Endothelial cell of umbilical vein (primary cell): ENCODE data around the gene TSPAN14. TPM values are rescaled to one million over a fixed set of nuclear protein-coding genes. Genes with fewer than 3 reads are reported as not detected.
"Not testable (repeated sequence)": the region's sequence is repeated elsewhere in the genome, so short reads cannot be mapped to it uniquely, and the experiment has no call there.

Experiments used
- BruUV-seq: library from RNA; stranded (reverse); fragments of 400-500 nt; replicated peaks from 2 replicates; lab custom pipeline; 2021; lab: Mats Ljungman, UMichigan
- CTCF ChIA-PET: fragments of 300-600, 350-600 bp; sonication (Branson Sonifier 250); formaldehyde crosslinking; loops from one replicate; lab custom pipeline; 2021; ENCODE audit warnings: antibody characterized with exemption, inconsistent platforms; lab: Charles Lee
- POLR2A ChIA-PET: fragments of 300-600, 350-600 bp; sonication (Branson Sonifier 250); formaldehyde crosslinking; loops from one replicate; lab custom pipeline; 2021; ENCODE audit warnings: antibody characterized with exemption, inconsistent platforms; lab: Charles Lee
- DNase-seq: peaks from one replicate; pipeline ENCODE4 v3.0.0-alpha.2; 2011; ENCODE audit warnings: low read depth, low spot score
- FAIRE-seq: peaks from 2 replicates; lab custom pipeline; 2011; peaks lifted over from hg19 to GRCh38; lab: Jason Lieb, UNC
- H2AFZ ChIP-seq: 2 replicates; pipeline ENCODE4 v1.6.0; 2012; ENCODE audit warnings: low read depth, low read length, control low read depth, inconsistent platforms
- H3K27ac ChIP-seq: 2 replicates; pipeline ENCODE4 v1.5.1; 2011; ENCODE audit warnings: low read depth, mild to moderate bottlenecking, control low read depth, low read length, moderate library complexity; ENCODE audit not compliant: insufficient read depth
- H3K27me3 ChIP-seq, 2 experiments: 2 replicates each; pipeline versions ENCODE4 v1.6.0 to v1.6.1; 2011; ENCODE audit warnings: low read length in 2 of 2, mixed read lengths in 1 of 2; ENCODE audit not compliant: control insufficient read depth in 2 of 2, insufficient read depth in 2 of 2
- H3K36me3 ChIP-seq, 2 experiments: 2 replicates in 1 of 2; 3 replicates in 1 of 2; pipeline ENCODE4 v1.5.1; 2011; ENCODE audit warnings: low read length in 2 of 2, mild to moderate bottlenecking in 1 of 2, moderate library complexity in 1 of 2; ENCODE audit not compliant: control insufficient read depth in 2 of 2, insufficient read depth in 2 of 2; ENCODE audit errors: extremely low read depth in 1 of 2
- H3K4me1 ChIP-seq: 3 replicates; pipeline ENCODE4 v1.5.1; 2011; ENCODE audit warnings: mild to moderate bottlenecking, low read length; ENCODE audit not compliant: control insufficient read depth, insufficient read depth; ENCODE audit errors: extremely low read depth
- H3K4me2 ChIP-seq: 2 replicates; pipeline ENCODE4 v1.6.1; 2011; ENCODE audit warnings: low read length, control low read depth, mixed read lengths; ENCODE audit not compliant: insufficient read depth
- H3K4me3 ChIP-seq, 3 experiments: fragments of 200-600 bp in 1 of 3; sonication (generic), shearing (Covaris generic) in 1 of 3; replicated peaks in 1 of 3; 2 replicates each; pipeline ENCODE4 v1.5.1; 2011 to 2016; ENCODE audit warnings: control low read depth in 3 of 3, low read length in 3 of 3, mild to moderate bottlenecking in 2 of 3, inconsistent platforms in 1 of 3, low read depth in 1 of 3, moderate library complexity in 1 of 3; ENCODE audit not compliant: insufficient read depth in 1 of 3
- H3K79me2 ChIP-seq: 2 replicates; pipeline ENCODE4 v1.6.0; 2012; ENCODE audit warnings: low read length, inconsistent platforms; ENCODE audit not compliant: control insufficient read depth, insufficient read depth
- H3K9ac ChIP-seq: replicated peaks from 2 replicates; pipeline ENCODE3; 2011; ENCODE audit warnings: low read length, control low read depth; ENCODE audit not compliant: insufficient read depth; ENCODE audit errors: extremely low read depth
- H3K9me1 ChIP-seq: replicated peaks from 3 replicates; pipeline ENCODE4 v1.6.0; 2011; ENCODE audit warnings: mild to moderate bottlenecking, low read length; ENCODE audit not compliant: control insufficient read depth, insufficient read depth; ENCODE audit errors: extremely low read depth
- H3K9me3 ChIP-seq: replicated peaks from 2 replicates; pipeline ENCODE4 v1.5.1; 2012; ENCODE audit warnings: low read length, inconsistent platforms; ENCODE audit not compliant: control insufficient read depth, insufficient read depth
- H4K20me1 ChIP-seq: replicated peaks from 2 replicates; pipeline ENCODE3; 2011; ENCODE audit warnings: mild to moderate bottlenecking, low read length; ENCODE audit not compliant: control insufficient read depth, insufficient read depth; ENCODE audit errors: extremely low read depth
- POLR2AphosphoS5 ChIP-seq: IDR thresholded peaks from 2 replicates; pipeline ENCODE4 v1.6.1; 2012; ENCODE audit warnings: low read depth, mild to moderate bottlenecking, control low read depth, low read length, moderate library complexity; ENCODE audit not compliant: insufficient read depth
- dilution Hi-C: fragments of 300-500 bp; cut with MboI; formaldehyde crosslinking; loops from one replicate; pipeline ENCODE4 v1.15.0; 2019; ENCODE audit warnings: low sequenced_read_pairs; ENCODE audit not compliant: extremely low pct_ligation_motif_present
- intact Hi-C: fragments of 100-400 bp; cut with micrococcal nuclease; formaldehyde crosslinking; loops from one replicate; pipeline ENCODE4 v1.10.0; 2022
- polyA plus RNA-seq, 4 experiments: library from polyadenylated mRNA; depleted of rRNA in 3 of 4; stranded (reverse) in 3 of 4; unstranded in 1 of 4; fragments of >200 nt; gene quantifications; 2 replicates each; pipeline versions ENCODE4 v1.2.1 to v1.2.3, GENCODE V29; 2011 to 2012; ENCODE audit warnings: missing spikeins in 1 of 4
- total RNA-seq: library from RNA; stranded (reverse); gene quantifications from 2 replicates; pipeline ENCODE4 v1.2.3, GENCODE V29; 2021

Gene TSPAN14
- total and polyA plus RNA-seq, 2 donors (not counting 3 experiments of a cell fraction or from before 2014, with no cell fraction given), result 210 to 242 TPM

DNA sequence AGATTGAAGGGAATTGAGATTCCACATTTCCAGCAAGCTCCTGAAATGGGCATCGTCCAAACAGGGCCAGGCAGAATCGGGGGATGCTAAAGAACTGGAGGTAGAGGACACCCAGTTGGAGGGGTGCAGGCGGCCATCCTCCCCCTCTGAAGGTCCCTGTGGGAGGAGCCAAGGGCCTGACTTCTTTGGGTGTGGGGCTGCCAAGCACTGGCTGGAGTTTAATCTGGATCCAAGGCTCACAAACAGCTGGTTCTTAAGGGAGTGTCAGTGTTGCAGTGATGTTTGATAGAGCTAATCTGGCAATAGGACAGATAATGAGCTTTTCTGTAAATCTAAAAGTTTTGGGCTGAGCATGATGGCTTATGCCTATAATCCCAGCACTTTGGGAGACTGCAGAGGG, 20.8 kb downstream of the TSPAN14 start:
- dilution Hi-C loops, result no loop called here
- no peak overlapping the region for H3K4me3 ChIP-seq
- no peak overlapping the region for H2AFZ ChIP-seq
- peaks cover 71% of the 10 kb centered on the region for H3K4me1 ChIP-seq
- DNase-seq (no peak), FAIRE-seq (no peak)
- peaks cover 14 to 25% of the 10 kb centered on the region in 2 experiments for H3K36me3 ChIP-seq
- peaks cover 10% of the 10 kb centered on the region for H4K20me1 ChIP-seq
- intact Hi-C loops, result no loop called here
- CTCF ChIA-PET, result interaction anchor here (0.7 to 37.4 kb wide), 6 partner anchors 8 to 31 kb away, joined by 3 to 1118 read pairs (median 3); no protein-coding TSS in a partner anchor
- TF ChIP-seq POLR2AphosphoS5, result no peak
- H3K9ac ChIP-seq, result no peak overlapping the region
- no peaks in the 10 kb centered on the region for H3K27me3 ChIP-seq
- H3K79me2 ChIP-seq, result peaks cover 93% of the 10 kb centered on the region
- H3K9me1 ChIP-seq, result no peaks in the 10 kb centered on the region
- POLR2A ChIA-PET, result no interaction called here
- no TSS peak for BruUV-seq
- no peak overlapping the region for H3K27ac ChIP-seq
- H3K4me2 ChIP-seq, result no peak overlapping the region
- no peaks in the 10 kb centered on the region for H3K9me3 ChIP-seq

DNA sequence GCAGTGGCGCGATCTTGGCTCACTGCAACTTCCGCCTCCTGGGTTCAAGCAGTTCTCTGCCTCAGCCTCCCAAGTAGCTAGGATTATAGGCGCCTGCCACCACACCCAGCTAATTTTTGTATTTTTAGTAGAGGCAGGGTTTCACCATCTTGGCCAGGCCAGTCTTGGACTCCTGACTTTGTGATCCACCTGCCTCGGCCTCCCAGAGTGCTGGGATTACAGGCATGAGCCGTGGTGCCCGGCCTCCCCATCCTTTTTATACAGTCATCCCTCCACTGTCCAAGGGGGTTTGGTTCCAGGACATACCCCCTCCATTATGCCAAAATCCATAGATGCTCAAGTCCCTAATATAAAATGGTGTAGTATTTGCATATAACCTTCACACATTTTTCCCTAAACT, 21.5 kb downstream of the TSPAN14 start:
- H3K27ac ChIP-seq, H3K4me3 ChIP-seq, H2AFZ ChIP-seq, FAIRE-seq, DNase-seq, H3K9me1 ChIP-seq, dilution Hi-C loops, BruUV-seq, H3K27me3 ChIP-seq, POLR2A ChIA-PET, H3K4me2 ChIP-seq, H3K9me3 ChIP-seq, H3K9ac ChIP-seq, intact Hi-C loops: not testable (repeated sequence)
- Histone ChIP-seq H3K79me2 (peaks cover 92% of the 10 kb centered on the region), H3K4me1 (peaks cover 66% of the 10 kb centered on the region), H3K36me3 (peaks cover 14 to 23% of the 10 kb centered on the region in 2 experiments), H4K20me1 (peaks cover 10% of the 10 kb centered on the region)
- CTCF ChIA-PET, result interaction anchor here (1.1 to 37.4 kb wide), 3 partner anchors 11 to 30 kb away, joined by 3 to 1118 read pairs (median 9); no protein-coding TSS in a partner anchor
